OCI-LY7 (cell line): ENCODE data around the gene ABCA4. TPM values are rescaled to one million over a fixed set of nuclear protein-coding genes. Genes with fewer than 3 reads are reported as not detected.

Source experiments
- BruUV-seq: library from RNA; stranded (reverse); fragments of 400-500 nt; replicated peaks from 2 replicates; lab custom pipeline; 2021; lab: Mats Ljungman, UMichigan
- CTCF ChIA-PET: fragments of 300-600 bp; sonication (Branson Sonifier 250); formaldehyde crosslinking; loops from one replicate; lab custom pipeline; 2022; ENCODE audit warnings: antibody characterized with exemption; ENCODE audit not compliant: unreplicated experiment; lab: Charles Lee
- POLR2A ChIA-PET: fragments of 300-600 bp; sonication (Branson Sonifier 250); formaldehyde crosslinking; loops from one replicate; lab custom pipeline; 2022; ENCODE audit warnings: antibody characterized with exemption; lab: Charles Lee
- DNase-seq: peaks from one replicate; pipeline ENCODE4 v3.0.0-alpha.2; 2015; ENCODE audit warnings: low spot score
- H2AFZ ChIP-seq: fragments of 200-600 bp; sonication (generic), shearing (Covaris generic); 2 replicates; pipeline ENCODE4 v1.6.1; 2014; ENCODE audit warnings: mild to moderate bottlenecking, antibody characterized with exemption, low read length, moderate library complexity
- H3K27ac ChIP-seq: fragments of 200-600 bp; sonication (generic); 2 replicates; pipeline ENCODE4 v1.5.1; 2014; ENCODE audit warnings: mixed run types, low read depth, mild to moderate bottlenecking, moderate library complexity, low read length, inconsistent platforms; ENCODE audit not compliant: poor library complexity, severe bottlenecking
- H3K36me3 ChIP-seq: fragments of 200-600 bp; sonication (generic); 2 replicates; pipeline ENCODE4 v1.6.1; 2014; ENCODE audit warnings: mild to moderate bottlenecking, antibody characterized with exemption, low read length, moderate library complexity, mixed read lengths; ENCODE audit not compliant: insufficient read depth
- H3K4me1 ChIP-seq: fragments of 200-600 bp; sonication (generic); 2 replicates; pipeline ENCODE4 v1.5.1; 2014; ENCODE audit warnings: mild to moderate bottlenecking, low read length; ENCODE audit not compliant: insufficient read depth, poor library complexity, severe bottlenecking
- H3K4me2 ChIP-seq: fragments of 200-600 bp; sonication (generic); 2 replicates; pipeline ENCODE4 v1.6.1; 2014; ENCODE audit warnings: mild to moderate bottlenecking, low read length
- H3K4me3 ChIP-seq: fragments of 200-600 bp; sonication (generic); 2 replicates; pipeline ENCODE4 v1.5.1; 2014; ENCODE audit warnings: mild to moderate bottlenecking, low read depth, low read length; ENCODE audit not compliant: poor library complexity, severe bottlenecking
- H3K79me2 ChIP-seq: fragments of 200-600 bp; sonication (generic); 2 replicates; pipeline ENCODE4 v1.6.1; 2016; ENCODE audit warnings: low read depth, mild to moderate bottlenecking, low read length, moderate library complexity, mixed read lengths; ENCODE audit not compliant: insufficient read depth
- H3K9me2 ChIP-seq: fragments of 200-600 bp; sonication (generic); 2 replicates; pipeline ENCODE4 v1.6.1; 2016; ENCODE audit warnings: mild to moderate bottlenecking, low read length, mixed read lengths; ENCODE audit not compliant: insufficient read depth
- H3K9me3 ChIP-seq: fragments of 200-600 bp; sonication (generic); 2 replicates; pipeline ENCODE4 v1.6.1; 2014; ENCODE audit warnings: mild to moderate bottlenecking, mixed run types, low read length, mixed read lengths
- H4K20me1 ChIP-seq: fragments of 200-600 bp; sonication (generic); 2 replicates; pipeline ENCODE4 v1.6.1; 2014; ENCODE audit warnings: mild to moderate bottlenecking, antibody characterized with exemption, low read length, moderate library complexity, mixed read lengths; ENCODE audit not compliant: insufficient read depth
- CTCF ChIP-seq: fragments of 200-600 bp; sonication (generic); conservative IDR thresholded peaks from 2 replicates; pipeline ENCODE4 v1.5.1; 2014; ENCODE audit warnings: mild to moderate bottlenecking, antibody characterized with exemption, low read length, moderate library complexity, mixed read lengths
- EZH2phosphoT487 ChIP-seq: fragments of 200-600 bp; sonication (generic); IDR thresholded peaks from 2 replicates; pipeline ENCODE4 v1.6.1; 2018; ENCODE audit warnings: low read depth, borderline replicate concordance, mild to moderate bottlenecking, mixed run types, antibody characterized with exemption, low read length, moderate library complexity, mixed read lengths
- intact Hi-C: fragments of 100-400 bp; cut with micrococcal nuclease; formaldehyde crosslinking; loops from one replicate; pipeline ENCODE4 v1.10.0; 2022; ENCODE audit not compliant: unreplicated experiment
- total RNA-seq, 2 experiments: library from RNA; depleted of rRNA in 1 of 2; stranded (reverse); fragments of >200 nt in 1 of 2; shearing (Covaris generic) in 1 of 2; gene quantifications; 2 replicates each; pipeline ENCODE4 v1.2.3, GENCODE V29; 2014 to 2022

The ABCA4 gene
- total RNA-seq, 2 experiments from 2014 or later = not detected

GRCh38 chr1:94039871-94040569 is 80.9 kb downstream of the ABCA4 start:
- TF ChIP-seq CTCF (peak; percentile 68), EZH2phosphoT487 (no peak)
- DNase-seq = no peak
- Histone ChIP-seq H3K4me2 (no peak overlapping the region), H3K4me3 (no peak overlapping the region), H3K27ac (no peak overlapping the region), H4K20me1 (no peaks in the 10 kb centered on the region), H3K79me2 (no peaks in the 10 kb centered on the region), H3K9me2 (no peaks in the 10 kb centered on the region), H3K36me3 (no peaks in the 10 kb centered on the region), H3K4me1 (no peaks in the 10 kb centered on the region), H3K9me3 (no peaks in the 10 kb centered on the region), H2AFZ (no peak overlapping the region)
- ChIA-PET POLR2A (interaction anchor here (0.5 to 1.4 kb wide), 2 partner anchors 424 to 480 kb away, joined by 3 read pairs; no protein-coding TSS in a partner anchor), CTCF (interaction anchor here (1.2 to 2.0 kb wide), 2 partner anchors 9 to 228 kb away, joined by 3 to 4 read pairs; no protein-coding TSS in a partner anchor)
- BruUV-seq = no TSS peak
- intact Hi-C loops = loop anchor here (5.0 kb wide), 2 partner anchors 422 to 767 kb away; no protein-coding TSS in a partner anchor

- Histone ChIP-seq H3K9me3 (no peaks in the 10 kb centered on the region), H3K9me2 (no peaks in the 10 kb centered on the region), H3K79me2 (no peaks in the 10 kb centered on the region), H3K4me1 (no peaks in the 10 kb centered on the region), H3K27ac (no peak overlapping the region), H3K4me3 (no peak overlapping the region), H2AFZ (no peak overlapping the region), H3K36me3 (no peaks in the 10 kb centered on the region), H3K4me2 (no peak overlapping the region), H4K20me1 (no peaks in the 10 kb centered on the region)
- intact Hi-C loops = loop anchor here (5.0 kb wide), 1 partner anchor 423 kb away; no protein-coding TSS in a partner anchor
- ChIA-PET POLR2A (interaction anchor here (1.4 kb wide), 1 partner anchor 424 kb away, joined by 3 read pairs; no protein-coding TSS in a partner anchor), CTCF (interaction anchor here (1.2 to 2.0 kb wide), 2 partner anchors 9 to 229 kb away, joined by 3 to 4 read pairs; no protein-coding TSS in a partner anchor)
- no TSS peak for BruUV-seq
- DNase-seq = peak; percentile 67
- TF ChIP-seq CTCF (peak; percentile 97), EZH2phosphoT487 (no peak)
Measured at GRCh38 chr1:94039514-94039870, 81.5 kb downstream of the ABCA4 start.

- DNase-seq = no peak
- CTCF ChIA-PET = no interaction called here
- Histone ChIP-seq H2AFZ (no peak overlapping the region), H3K4me3 (no peak overlapping the region), H3K9me3 (no peaks in the 10 kb centered on the region), H3K27ac (no peak overlapping the region), H4K20me1 (no peaks in the 10 kb centered on the region), H3K4me2 (no peak overlapping the region), H3K36me3 (no peaks in the 10 kb centered on the region), H3K79me2 (no peaks in the 10 kb centered on the region), H3K9me2 (no peaks in the 10 kb centered on the region), H3K4me1 (no peaks in the 10 kb centered on the region)
- intact Hi-C loops = loop anchor here (5.0 kb wide), 1 partner anchor 424 kb away; no protein-coding TSS in a partner anchor
- no peak for TF ChIP-seq CTCF
- TF ChIP-seq EZH2phosphoT487 = no peak
- POLR2A ChIA-PET = interaction anchor here (0.7 to 1.4 kb wide), 2 partner anchors 425 to 1896 kb away, joined by 3 read pairs; no protein-coding TSS in a partner anchor
- BruUV-seq = no TSS peak
Measured at GRCh38 chr1:94038511-94038910, 82.4 kb downstream of the ABCA4 start.
